Measurements from ENCODE around the gene CYB5B. TPM values are rescaled to one million over a fixed set of nuclear protein-coding genes. Genes with fewer than 3 reads are reported as not detected.

CYB5B gene
- total RNA-seq, 1 experiment from 2014 or later: 242 TPM

GRCh38 chr16:69471121-69471520 lies 46.7 kb downstream of the CYB5B start:
- H3K27me3 ChIP-seq (replicated peaks; ENCODE audit: insufficient read depth, low read depth, low read length, poor library complexity): no peaks in the 10 kb centered on the region
- peaks cover 23% of the 10 kb centered on the region for H3K4me1 ChIP-seq (ENCODE audit: insufficient read depth, low read length, poor library complexity, severe bottlenecking)
- POLR2A ChIA-PET (ENCODE audit: low non-redundant PET): no interaction called here
- H3K27ac ChIP-seq (ENCODE audit: low read depth, low read length, poor library complexity, severe bottlenecking): no peak overlapping the region
- BruUV-seq (replicated peaks): no TSS peak
- CTCF ChIA-PET: no interaction called here
- H3K4me3 ChIP-seq (ENCODE audit: low read depth, low read length, poor library complexity, severe bottlenecking): no peak overlapping the region
- no peaks in the 10 kb centered on the region for H3K9me3 ChIP-seq (ENCODE audit: low read depth, low read length, poor library complexity, severe bottlenecking)
- intact Hi-C loops (cut with micrococcal nuclease; ENCODE audit: unreplicated experiment): no loop called here
- DNase-seq (ENCODE audit: low spot score): no peak
- no peak for TF ChIP-seq EZH2 (IDR thresholded peaks at IDR 0.05; ENCODE audit: borderline replicate concordance, low read depth, low read length, poor library complexity, severe bottlenecking)
- no peak for TF ChIP-seq CTCF (conservative IDR thresholded peaks at IDR 0.05; ENCODE audit: low read depth, low read length)
- no peaks in the 10 kb centered on the region for H3K36me3 ChIP-seq (ENCODE audit: insufficient read depth, low read length, poor library complexity, severe bottlenecking)

GRCh38 chr16:69474408-69474807 lies 50.0 kb downstream of the CYB5B start:
- ChIA-PET POLR2A (ENCODE audit: low non-redundant PET) (no interaction called here), CTCF (no interaction called here)
- intact Hi-C loops (cut with micrococcal nuclease; ENCODE audit: unreplicated experiment): no loop called here
- H3K4me3 ChIP-seq (ENCODE audit: low read depth, low read length, poor library complexity, severe bottlenecking): no peak overlapping the region
- no peak for TF ChIP-seq CTCF (conservative IDR thresholded peaks at IDR 0.05; ENCODE audit: low read depth, low read length)
- no peak for TF ChIP-seq EZH2 (IDR thresholded peaks at IDR 0.05; ENCODE audit: borderline replicate concordance, low read depth, low read length, poor library complexity, severe bottlenecking)
- H3K36me3 ChIP-seq (ENCODE audit: insufficient read depth, low read length, poor library complexity, severe bottlenecking): no peaks in the 10 kb centered on the region
- no peak overlapping the region for H3K27ac ChIP-seq (ENCODE audit: low read depth, low read length, poor library complexity, severe bottlenecking)
- H3K4me1 ChIP-seq (ENCODE audit: insufficient read depth, low read length, poor library complexity, severe bottlenecking): peaks cover 12% of the 10 kb centered on the region
- BruUV-seq (replicated peaks): no TSS peak
- no peaks in the 10 kb centered on the region for H3K27me3 ChIP-seq (replicated peaks; ENCODE audit: insufficient read depth, low read depth, low read length, poor library complexity)
- no peak for DNase-seq (ENCODE audit: low spot score)
- no peaks in the 10 kb centered on the region for H3K9me3 ChIP-seq (ENCODE audit: low read depth, low read length, poor library complexity, severe bottlenecking)

- TF ChIP-seq EZH2 (IDR thresholded peaks at IDR 0.05; ENCODE audit: borderline replicate concordance, low read depth, low read length, poor library complexity, severe bottlenecking): no peak
- no peak for TF ChIP-seq CTCF (conservative IDR thresholded peaks at IDR 0.05; ENCODE audit: low read depth, low read length)
- H3K27me3 ChIP-seq (replicated peaks; ENCODE audit: insufficient read depth, low read depth, low read length, poor library complexity): no peaks in the 10 kb centered on the region
- no peaks in the 10 kb centered on the region for H3K9me3 ChIP-seq (ENCODE audit: low read depth, low read length, poor library complexity, severe bottlenecking)
- no TSS peak for BruUV-seq (replicated peaks)
- peaks cover 7% of the 10 kb centered on the region for H3K4me1 ChIP-seq (ENCODE audit: insufficient read depth, low read length, poor library complexity, severe bottlenecking)
- ChIA-PET CTCF (no interaction called here), POLR2A (ENCODE audit: low non-redundant PET) (interaction anchor here (0.5 kb wide), 1 partner anchor 173 kb away, joined by 3 read pairs; no protein-coding TSS in a partner anchor)
- H3K27ac ChIP-seq (ENCODE audit: low read depth, low read length, poor library complexity, severe bottlenecking): no peak overlapping the region
- H3K4me3 ChIP-seq (ENCODE audit: low read depth, low read length, poor library complexity, severe bottlenecking): no peak overlapping the region
- intact Hi-C loops (cut with micrococcal nuclease; ENCODE audit: unreplicated experiment): no loop called here
- DNase-seq (ENCODE audit: low spot score): peak; percentile 67
- H3K36me3 ChIP-seq (ENCODE audit: insufficient read depth, low read length, poor library complexity, severe bottlenecking): no peaks in the 10 kb centered on the region
Observed at GRCh38 chr16:69476920-69477443, 52.6 kb downstream of the CYB5B start.
